Naive B cell (primary cell): Measurements from ENCODE around the gene CDO1. TPM values are rescaled to one million over a fixed set of nuclear protein-coding genes. Genes with fewer than 3 reads are reported as not detected.

Experiments used
- ATAC-seq, 2 donors: fragments of 150-1000 bp; cut with Tn5 transposase; 2 replicates each; pipeline ENCODE4 v1.10.0; 2021; ENCODE audit warnings: low read depth in 2 of 2, mild to moderate bottlenecking in 2 of 2, moderate library complexity in 2 of 2
- DNase-seq: peaks from one replicate; pipeline ENCODE4 v3.0.0; 2022
- H3K27ac Mint-ChIP-seq, 6 donors: one replicate each; pipeline ENCODE4 v1.8.0; 2020 to 2022; ENCODE audit warnings: mild to moderate bottlenecking in 6 of 6, mixed read lengths in 6 of 6, moderate library complexity in 5 of 6, inconsistent platforms in 2 of 6
- H3K27me3 Mint-ChIP-seq, 3 donors: one replicate each; pipeline ENCODE4 v1.8.0; 2021 to 2022; ENCODE audit warnings: mixed read lengths in 3 of 3, mild to moderate bottlenecking in 1 of 3
- H3K36me3 Mint-ChIP-seq, 2 donors: one replicate each; pipeline ENCODE4 v1.8.0; 2020 to 2022; ENCODE audit warnings: mixed read lengths in 2 of 2, inconsistent platforms in 1 of 2, mild to moderate bottlenecking in 1 of 2
- H3K4me1 Mint-ChIP-seq, 3 donors: one replicate each; pipeline ENCODE4 v1.8.0; 2020 to 2022; ENCODE audit warnings: mixed read lengths in 3 of 3, inconsistent platforms in 1 of 3, mild to moderate bottlenecking in 1 of 3, moderate library complexity in 1 of 3
- H3K4me3 Mint-ChIP-seq, 8 donors: one replicate each; pipeline ENCODE4 v1.8.0; 2020 to 2022; ENCODE audit warnings: mild to moderate bottlenecking in 8 of 8, mixed read lengths in 8 of 8, moderate library complexity in 8 of 8, inconsistent platforms in 2 of 8
- H3K9me3 Mint-ChIP-seq, 7 donors: one replicate each; pipeline ENCODE4 v1.8.0; 2020 to 2022; ENCODE audit warnings: mixed read lengths in 7 of 7, mild to moderate bottlenecking in 5 of 7, inconsistent platforms in 2 of 7, moderate library complexity in 1 of 7
- polyA plus RNA-seq, 6 donors: library from polyadenylated mRNA; unstranded; fragments of 300-500 nt; fragmentation: Illumina TruSeq; gene quantifications; one replicate each; pipeline ENCODE4 v1.2.3, GENCODE V29; 2021; ENCODE audit warnings: low read depth in 6 of 6

Gene CDO1
- polyA plus RNA-seq = under 1 TPM in 1 of 6 donors, not detected in 5; 0.16 TPM

DNA sequence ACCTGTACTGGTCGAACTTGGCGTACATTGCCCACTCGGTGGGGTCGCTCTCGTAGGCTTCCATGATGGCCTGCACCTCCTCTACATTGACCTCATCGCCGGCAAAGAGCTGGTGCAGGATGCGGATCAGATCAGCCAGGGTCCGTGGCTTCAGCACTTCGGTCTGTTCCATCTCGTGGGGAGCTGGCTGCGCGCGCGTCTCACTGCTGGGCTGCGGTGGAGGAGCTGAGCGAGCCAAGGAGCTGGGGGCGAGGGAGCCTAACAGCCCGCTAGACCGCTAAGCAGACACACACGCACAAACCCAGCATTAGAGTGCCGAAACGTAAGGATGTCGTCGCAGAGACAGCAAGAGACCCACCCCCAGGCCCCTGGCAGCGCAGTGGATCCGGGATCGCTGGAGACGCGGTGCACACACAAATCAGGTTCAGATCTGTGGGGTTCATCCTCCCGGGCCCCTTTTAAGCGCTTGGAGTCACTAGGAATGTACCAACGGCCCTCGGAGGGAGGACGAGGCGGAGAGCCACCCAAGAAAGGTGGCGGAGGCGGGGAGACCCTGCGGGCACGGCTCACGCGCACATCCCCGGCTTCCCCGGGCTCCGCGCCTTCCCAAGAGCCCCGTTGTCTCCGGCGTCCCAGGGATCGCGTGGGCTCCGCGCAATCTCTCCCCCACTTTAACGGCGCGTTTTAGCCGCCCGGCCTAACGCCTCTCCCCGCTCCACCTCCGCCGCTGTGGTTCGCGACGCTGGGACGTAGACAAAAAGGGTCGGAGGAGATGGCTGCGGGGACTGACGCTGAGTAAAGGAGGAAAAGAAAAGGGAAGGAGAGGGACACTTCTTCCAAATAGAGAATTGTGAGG, at the start of gene CDO1:
TSS of gene CDO1 (minus strand) at position 434 of the 856 bp plus-strand sequence. CDS start at position 172, 262 bp downstream.
- H3K36me3 Mint-ChIP-seq = no peaks in the 10 kb centered on the region
- peak within 1 kb of the TSS; percentile 64 to 87 (median 80) for H3K4me3 Mint-ChIP-seq
- peak; percentile 20 for DNase-seq
- H3K27ac Mint-ChIP-seq = no peak within 1 kb of the TSS
- peaks cover 62 to 85% (median 84%) of the 10 kb centered on the region in 3 donors for H3K27me3 Mint-ChIP-seq
- peak; percentile 65 to 70 for ATAC-seq
- peaks cover 0 to 1% (median 0%) of the 10 kb centered on the region in 7 donors for H3K9me3 Mint-ChIP-seq
- H3K4me1 Mint-ChIP-seq = peaks cover 15 to 18% (median 18%) of the 10 kb centered on the region in 3 donors

GRCh38 chr5:115859378-115859777, 42.9 kb upstream of the CDO1 start:
- H3K27ac Mint-ChIP-seq = peak overlapping the region in 1 of 6 donors; percentile 38
- peaks cover 0 to 6% (median 0%) of the 10 kb centered on the region in 7 donors for H3K9me3 Mint-ChIP-seq
- ATAC-seq (no peak), DNase-seq (no peak)
- no peak overlapping the region for H3K4me3 Mint-ChIP-seq
- H3K27me3 Mint-ChIP-seq = no peaks in the 10 kb centered on the region
- peaks cover 0 to 4% of the 10 kb centered on the region in 2 donors for H3K36me3 Mint-ChIP-seq
- peaks cover 13 to 29% (median 28%) of the 10 kb centered on the region in 3 donors for H3K4me1 Mint-ChIP-seq

GRCh38 chr5:115858396-115858795, 41.9 kb upstream of the CDO1 start:
- peak overlapping the region in 1 of 6 donors; percentile 38 for H3K27ac Mint-ChIP-seq
- H3K36me3 Mint-ChIP-seq = peaks cover 8% of the 10 kb centered on the region in 2 donors
- ATAC-seq (no peak), DNase-seq (no peak)
- no peaks in the 10 kb centered on the region for H3K27me3 Mint-ChIP-seq
- H3K4me3 Mint-ChIP-seq = peak overlapping the region in 3 of 8 donors; percentile 25 to 57 (median 41)
- H3K9me3 Mint-ChIP-seq = peaks cover 0 to 8% (median 7%) of the 10 kb centered on the region in 7 donors
- peaks cover 14 to 27% (median 27%) of the 10 kb centered on the region in 3 donors for H3K4me1 Mint-ChIP-seq

DNA sequence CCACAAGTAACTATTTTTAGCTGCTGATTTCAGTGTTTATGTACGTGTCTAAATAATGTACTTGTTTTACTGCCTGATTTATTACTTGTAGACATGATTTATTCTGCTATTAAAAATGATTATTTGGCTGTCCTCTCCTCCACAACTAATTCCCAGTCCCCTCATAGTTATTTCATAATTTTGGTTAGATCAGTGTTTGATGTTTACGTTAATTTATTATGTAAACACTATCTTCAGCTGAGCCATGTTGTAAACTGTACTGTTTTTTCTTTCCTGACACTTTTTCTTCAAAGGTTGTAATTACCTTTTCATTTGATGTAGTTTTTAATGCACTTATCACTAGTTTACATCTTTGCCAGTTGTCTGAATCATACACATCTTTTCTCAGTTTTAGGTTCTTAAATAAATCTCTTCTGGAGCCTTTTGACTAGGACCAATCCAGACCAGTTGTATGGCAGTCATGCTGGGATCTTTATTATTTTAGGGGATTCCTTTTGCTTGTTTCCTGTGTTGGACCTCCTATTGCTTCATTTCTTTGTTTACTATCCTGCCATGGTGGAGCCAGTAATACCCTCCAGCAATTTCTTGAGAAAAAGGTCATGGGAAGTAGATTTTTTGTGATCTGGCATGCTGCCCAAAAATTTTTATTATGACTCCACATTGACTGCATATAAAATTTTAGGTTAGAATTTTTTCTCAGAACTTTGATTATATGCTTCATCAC, 41.3 kb upstream of the CDO1 start:
- Mint-ChIP-seq H3K27ac (peak overlapping the region in 1 of 6 donors; percentile 27), H3K9me3 (peaks cover 0 to 10% (median 8%) of the 10 kb centered on the region in 7 donors), H3K27me3 (no peaks in the 10 kb centered on the region), H3K36me3 (peaks cover 9 to 12% of the 10 kb centered on the region in 2 donors), H3K4me1 (peaks cover 14 to 27% (median 27%) of the 10 kb centered on the region in 3 donors), H3K4me3 (no peak overlapping the region)
- ATAC-seq (no peak), DNase-seq (no peak)

DNA sequence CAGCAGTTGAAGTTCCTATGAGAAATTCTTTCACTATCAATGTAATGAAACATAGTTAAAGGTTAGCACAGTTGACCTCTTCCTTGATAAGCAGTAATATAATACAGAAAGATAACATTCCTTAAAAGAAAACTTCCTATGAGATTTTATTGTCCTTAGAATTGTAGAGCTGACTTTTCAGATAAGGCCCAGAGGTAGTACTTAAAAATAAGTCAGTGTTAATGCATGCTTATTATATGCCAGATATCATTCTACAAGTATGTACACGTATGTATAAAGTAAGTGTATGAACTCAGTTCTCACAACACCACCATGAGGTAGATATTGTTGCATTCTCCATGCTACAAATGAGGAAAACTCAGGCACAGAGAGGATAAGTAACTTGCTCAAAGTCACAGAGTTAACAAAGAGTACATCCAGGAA, 40.6 kb upstream of the CDO1 start:
- Mint-ChIP-seq H3K27ac (no peak overlapping the region), H3K36me3 (peaks cover 9 to 12% of the 10 kb centered on the region in 2 donors), H3K27me3 (no peaks in the 10 kb centered on the region), H3K9me3 (peaks cover 0 to 10% (median 7%) of the 10 kb centered on the region in 7 donors), H3K4me3 (no peak overlapping the region), H3K4me1 (peaks cover 14 to 27% (median 27%) of the 10 kb centered on the region in 3 donors)
- ATAC-seq (no peak), DNase-seq (no peak)

GRCh38 chr5:115855959-115856358, 39.5 kb upstream of the CDO1 start:
- H3K27ac Mint-ChIP-seq = no peak overlapping the region
- H3K9me3 Mint-ChIP-seq = peaks cover 0 to 10% (median 6%) of the 10 kb centered on the region in 7 donors
- H3K36me3 Mint-ChIP-seq = peaks cover 9 to 12% of the 10 kb centered on the region in 2 donors
- no peak overlapping the region for H3K4me3 Mint-ChIP-seq
- peaks cover 11 to 24% (median 23%) of the 10 kb centered on the region in 3 donors for H3K4me1 Mint-ChIP-seq
- no peak for DNase-seq
- no peak for ATAC-seq
- no peaks in the 10 kb centered on the region for H3K27me3 Mint-ChIP-seq

- ATAC-seq (no peak), DNase-seq (no peak)
- Mint-ChIP-seq H3K4me1 (peaks cover 6 to 26% (median 26%) of the 10 kb centered on the region in 3 donors), H3K4me3 (peak overlapping the region in 1 of 8 donors; percentile 25), H3K9me3 (peaks cover 0 to 10% (median 6%) of the 10 kb centered on the region in 7 donors), H3K27me3 (no peaks in the 10 kb centered on the region), H3K27ac (no peak overlapping the region), H3K36me3 (peaks cover 9 to 12% of the 10 kb centered on the region in 2 donors)
These were observed 37.7 kb upstream of the CDO1 start for GRCh38 chr5:115854139-115854538.

GRCh38 chr5:115850744-115851416, 34.4 kb upstream of the CDO1 start:
- H3K27me3 Mint-ChIP-seq = no peaks in the 10 kb centered on the region
- H3K4me1 Mint-ChIP-seq = peaks cover 2 to 9% (median 5%) of the 10 kb centered on the region in 3 donors
- H3K4me3 Mint-ChIP-seq = no peak overlapping the region
- peaks cover 0 to 10% (median 6%) of the 10 kb centered on the region in 7 donors for H3K9me3 Mint-ChIP-seq
- DNase-seq (no peak), ATAC-seq (no peak)
- peak overlapping the region in 1 of 6 donors; percentile 31 for H3K27ac Mint-ChIP-seq
- peaks cover 9 to 12% of the 10 kb centered on the region in 2 donors for H3K36me3 Mint-ChIP-seq

DNA sequence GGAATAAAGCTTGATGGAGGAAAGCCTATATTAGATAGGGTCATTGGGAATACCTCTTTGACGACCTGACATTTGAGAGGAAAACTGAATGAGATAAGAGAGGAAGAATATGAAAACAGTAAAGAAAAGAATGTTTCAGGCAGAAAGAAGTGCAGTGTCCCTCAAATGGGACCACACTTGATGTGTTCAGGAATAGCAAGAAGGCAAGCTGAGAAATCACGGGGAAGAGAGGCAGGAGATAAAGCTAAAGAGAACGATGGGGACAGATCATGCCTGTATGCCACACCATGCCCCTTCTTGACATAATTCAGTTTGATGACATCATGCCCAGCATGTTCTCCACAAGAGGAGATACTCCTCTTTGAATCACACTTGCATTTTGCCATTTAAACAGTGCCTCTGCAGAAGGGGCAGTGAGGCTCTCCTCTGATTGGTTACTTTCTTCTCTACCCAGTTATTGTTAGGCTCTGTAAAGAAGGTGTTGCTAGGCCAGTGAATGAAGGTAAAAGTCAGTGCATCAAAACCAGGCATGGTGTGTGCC, 32.9 kb upstream of the CDO1 start:
- ATAC-seq (no peak), DNase-seq (no peak)
- Mint-ChIP-seq H3K27ac (peak overlapping the region in 1 of 6 donors; percentile 7), H3K4me3 (no peak overlapping the region), H3K36me3 (peaks cover 9 to 12% of the 10 kb centered on the region in 2 donors), H3K27me3 (no peaks in the 10 kb centered on the region), H3K9me3 (peaks cover 0 to 10% (median 6%) of the 10 kb centered on the region in 7 donors), H3K4me1 (peaks cover 9 to 17% (median 12%) of the 10 kb centered on the region in 3 donors)

DNA sequence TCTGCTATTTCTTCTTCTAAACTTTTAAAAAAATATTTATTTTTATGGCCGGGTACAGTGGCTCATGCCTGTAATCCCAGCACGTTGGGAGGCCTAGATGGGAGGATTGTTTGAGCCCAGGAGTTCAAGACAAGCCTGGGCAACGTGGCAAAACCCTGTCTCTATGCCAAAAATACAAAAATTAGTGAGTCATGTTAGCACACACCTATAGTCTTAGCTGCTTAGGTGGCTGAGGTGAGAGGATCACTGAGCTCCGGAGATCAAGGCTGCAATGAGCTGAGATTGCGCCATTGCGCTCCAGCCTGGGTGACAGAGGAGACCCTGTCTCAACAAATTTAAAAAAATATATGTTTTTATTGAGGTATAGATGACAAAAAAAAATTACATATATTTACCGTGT, 30.8 kb upstream of the CDO1 start:
- no peak for ATAC-seq
- Mint-ChIP-seq H3K27me3 (no peaks in the 10 kb centered on the region), H3K36me3 (no peaks in the 10 kb centered on the region), H3K9me3 (no peaks in the 10 kb centered on the region), H3K4me1 (peaks cover 23 to 34% (median 24%) of the 10 kb centered on the region in 3 donors), H3K27ac (no peak overlapping the region), H3K4me3 (no peak overlapping the region)
- no peak for DNase-seq

GRCh38 chr5:115844321-115844817, 27.9 kb upstream of the CDO1 start:
- ATAC-seq (no peak), DNase-seq (no peak)
- Mint-ChIP-seq H3K4me1 (peaks cover 31 to 43% (median 40%) of the 10 kb centered on the region in 3 donors), H3K36me3 (no peaks in the 10 kb centered on the region), H3K27ac (peak overlapping the region in 5 of 6 donors; percentile 1 to 61 (median 32)), H3K27me3 (no peaks in the 10 kb centered on the region), H3K4me3 (peak overlapping the region in 2 of 8 donors; percentile 0 to 97), H3K9me3 (no peaks in the 10 kb centered on the region)

DNA sequence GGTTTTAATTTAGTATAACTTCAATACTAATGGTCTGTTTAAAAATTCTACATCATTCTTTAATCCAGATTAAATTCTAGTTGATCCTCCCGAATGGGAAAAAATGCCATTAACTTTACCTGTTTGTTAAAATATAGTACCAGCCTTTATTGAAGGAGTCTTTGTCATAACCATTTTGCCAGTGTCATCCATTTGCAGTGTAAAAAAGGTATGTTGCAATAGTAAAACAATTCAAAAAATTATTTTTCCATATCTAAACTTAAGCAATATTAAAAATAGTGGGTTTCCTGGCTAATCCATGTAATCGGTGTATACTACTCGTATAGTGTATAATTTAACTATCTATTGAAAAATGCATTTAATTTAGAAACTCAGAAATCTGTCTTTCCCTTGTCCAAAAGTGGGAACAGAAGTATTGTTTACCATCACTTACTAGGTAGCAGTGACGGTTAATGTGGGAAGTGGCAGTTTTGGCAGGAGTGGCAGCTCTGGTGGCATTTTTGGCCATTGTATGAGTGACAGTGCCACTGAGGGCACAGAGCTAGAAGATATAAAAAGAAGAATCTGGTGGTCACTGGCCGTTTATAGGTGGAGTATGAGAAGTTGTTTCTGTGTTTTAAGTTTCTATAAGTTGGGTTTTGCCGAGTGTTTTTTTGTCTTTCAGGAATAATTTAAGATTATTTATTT, 27.1 kb upstream of the CDO1 start:
- no peak for ATAC-seq

More for the DNA sequence above, 27.1 kb upstream of the CDO1 start:
- no peak for DNase-seq
- H3K4me3 Mint-ChIP-seq = peak overlapping the region in 7 of 8 donors; percentile 1 to 99 (median 98)
- H3K9me3 Mint-ChIP-seq = no peaks in the 10 kb centered on the region
- peaks cover 31 to 51% (median 48%) of the 10 kb centered on the region in 3 donors for H3K4me1 Mint-ChIP-seq
- H3K27ac Mint-ChIP-seq = peak overlapping the region in 3 of 6 donors; percentile 61 to 97 (median 64)
- H3K27me3 Mint-ChIP-seq = no peaks in the 10 kb centered on the region
- H3K36me3 Mint-ChIP-seq = no peaks in the 10 kb centered on the region
